GM20431 (cell line): Measurements from ENCODE around the gene ALPI.
"Not testable (repeated sequence)": the region's sequence is repeated elsewhere in the genome, so short reads cannot be mapped to it uniquely, and the experiment has no call there.

Experiments used
- in situ Hi-C: fragments of 300-500 bp; cut with MseI, MboI; formaldehyde crosslinking; loops from one replicate; pipeline ENCODE4 v1.15.0; 2020; ENCODE audit warnings: low sequenced_read_pairs; ENCODE audit not compliant: unreplicated experiment

Gene ALPI

GRCh38 chr2:232420463-232421188 is 35.3 kb upstream of the ALPI start:
- in situ Hi-C loops: no loop called here

- in situ Hi-C loops: no loop called here
Measured at GRCh38 chr2:232421189-232421785, 34.7 kb upstream of the ALPI start.

- in situ Hi-C loops: no loop called here
Measured at GRCh38 chr2:232422051-232422450, 33.9 kb upstream of the ALPI start.

GRCh38 chr2:232422996-232423395 is 33.0 kb upstream of the ALPI start:
- in situ Hi-C loops: not testable (repeated sequence)

- in situ Hi-C loops: not testable (repeated sequence)
Measured at GRCh38 chr2:232423407-232423806, 32.5 kb upstream of the ALPI start.

- in situ Hi-C loops: no loop called here
Measured at GRCh38 chr2:232431705-232432590, 24.0 kb upstream of the ALPI start.

GRCh38 chr2:232432598-232433184 is 23.3 kb upstream of the ALPI start:
- in situ Hi-C loops: no loop called here

- in situ Hi-C loops: not testable (repeated sequence)
Measured at GRCh38 chr2:232433622-232434021, 22.3 kb upstream of the ALPI start.

GRCh38 chr2:232434091-232434490 is 21.9 kb upstream of the ALPI start:
- in situ Hi-C loops: no loop called here

- in situ Hi-C loops: no loop called here
Measured at GRCh38 chr2:232434563-232435374, 21.2 kb upstream of the ALPI start.

- in situ Hi-C loops: no loop called here
Measured at GRCh38 chr2:232435375-232435648, 20.6 kb upstream of the ALPI start.

- in situ Hi-C loops: no loop called here
Measured at GRCh38 chr2:232435805-232436204, 20.1 kb upstream of the ALPI start.

- in situ Hi-C loops: no loop called here
Measured at GRCh38 chr2:232436381-232437194, 19.4 kb upstream of the ALPI start.

- in situ Hi-C loops: no loop called here
Measured at GRCh38 chr2:232437195-232437571, 18.8 kb upstream of the ALPI start.

GRCh38 chr2:232438091-232438490 is 17.9 kb upstream of the ALPI start:
- in situ Hi-C loops: no loop called here

- in situ Hi-C loops: no loop called here
Measured at GRCh38 chr2:232438951-232439757, 16.8 kb upstream of the ALPI start.

- in situ Hi-C loops: no loop called here
Measured at GRCh38 chr2:232439758-232440135, 16.2 kb upstream of the ALPI start.

GRCh38 chr2:232440220-232441018 is 15.5 kb upstream of the ALPI start:
- in situ Hi-C loops: not testable (repeated sequence)
